Body of pancreas (tissue), 4 donors: ENCODE results near the gene PDK2. TPM values are rescaled to one million over a fixed set of nuclear protein-coding genes. Genes with fewer than 3 reads are reported as not detected.

Source experiments
- ATAC-seq: fragments of 150-250 bp; one replicate; pipeline ENCODE4 v1.9.1; 2016
- DNase-seq, 4 donors: peaks; one replicate each; pipeline ENCODE4 v3.0.0-alpha.2; 2019
- H3K27ac ChIP-seq, 4 donors: fragments of 200-600 bp; sonication (generic); 1 replicate in 3 of 4; 2 replicates in 1 of 4; pipeline versions ENCODE4 v1.5.1 to v1.6.1; 2016 to 2019; ENCODE audit warnings: mild to moderate bottlenecking in 1 of 4, mixed read lengths in 1 of 4, moderate library complexity in 1 of 4
- H3K27me3 ChIP-seq, 2 donors: fragments of 200-600 bp; sonication (generic); one replicate each; pipeline ENCODE4 v1.6.0; 2016; ENCODE audit warnings: mild to moderate bottlenecking in 1 of 2
- H3K36me3 ChIP-seq, 2 donors: fragments of 200-600 bp; sonication (generic); replicated peaks in 1 of 2; 2 replicates each; pipeline ENCODE4 v1.5.1; 2016; ENCODE audit warnings: low read depth in 2 of 2; ENCODE audit not compliant: insufficient read depth in 1 of 2
- H3K4me1 ChIP-seq: fragments of 200-600 bp; sonication (generic); one replicate; pipeline ENCODE4 v1.6.0; 2016
- H3K4me3 ChIP-seq, 2 donors: fragments of 200-600 bp; sonication (generic); 1 replicate in 1 of 2; 2 replicates in 1 of 2; pipeline ENCODE4 v1.5.1; 2016 to 2019
- H3K9me3 ChIP-seq, 3 donors: fragments of 200-600 bp; sonication (generic); 1 replicate in 2 of 3; 2 replicates in 1 of 3; pipeline ENCODE4 v1.5.1; 2016
- CTCF ChIP-seq, 7 experiments: fragments of 450-650 bp in 4 of 7; fragments of 200-600 bp in 3 of 7; sonication (generic) in 3 of 7; IDR thresholded peaks; one replicate each; pipeline ENCODE4 v1.5.1; 2016 to 2019; ENCODE audit warnings: antibody characterized with exemption in 7 of 7
- POLR2A ChIP-seq, 3 donors: fragments of 450-650 bp; IDR thresholded peaks; one replicate each; pipeline ENCODE4 v1.6.1; 2016; ENCODE audit warnings: antibody characterized with exemption in 3 of 3, mild to moderate bottlenecking in 2 of 3
- WGBS, 2 donors: methylation state at CpG; one replicate each; pipeline ENCODE4 v1.1.5; 2017; 5-methylcytosine and 5-hydroxymethylcytosine counted together
- intact Hi-C: fragments of 100-400 bp; cut with DNase I; formaldehyde crosslinking; loops from one replicate; pipeline ENCODE4 v1.15.1; 2023
- total RNA-seq, 2 donors: library from RNA; depleted of rRNA; stranded (reverse); fragments of >200 nt; gene quantifications; one replicate each; pipeline ENCODE4 v1.1.0, GENCODE V29; 2016

Gene PDK2
- total RNA-seq, 2 donors from 2014 or later = 27.0 to 119 TPM

- H3K27me3 ChIP-seq = no peaks in the 10 kb centered on the region
- peak overlapping the region in 3 of 4 donors; percentile 33 to 86 (median 79) for H3K27ac ChIP-seq
- WGBS, 2 donors = 34 to 43% methylated on average over 13 to 15 of the region's 15 CpGs
- ATAC-seq (no peak), DNase-seq (no peak)
- no peaks in the 10 kb centered on the region for H3K9me3 ChIP-seq
- no peak overlapping the region for H3K4me3 ChIP-seq
- intact Hi-C loops = no loop called here
- TF ChIP-seq CTCF (IDR thresholded peaks at IDR 0.05) (no peak), POLR2A (IDR thresholded peaks at IDR 0.05) (no peak)
- peaks cover 0 to 7% of the 10 kb centered on the region in 2 donors for H3K36me3 ChIP-seq
- peaks cover 46% of the 10 kb centered on the region for H3K4me1 ChIP-seq
These were observed 51.9 kb downstream of the PDK2 start for GRCh38 chr17:50146927-50147665.

- WGBS, 2 donors = 4 to 9% methylated on average over 5 of the region's 5 CpGs
- no peaks in the 10 kb centered on the region for H3K9me3 ChIP-seq
- intact Hi-C loops = no loop called here
- DNase-seq = peak in 3 of 4 donors; percentile 46 to 57 (median 51)
- peak overlapping the region; percentile 73 to 86 (median 82) for H3K27ac ChIP-seq
- peaks cover 53% of the 10 kb centered on the region for H3K4me1 ChIP-seq
- TF ChIP-seq CTCF (IDR thresholded peaks at IDR 0.05) (no peak), POLR2A (IDR thresholded peaks at IDR 0.05) (no peak)
- no peak overlapping the region for H3K4me3 ChIP-seq
- ATAC-seq = peak; percentile 13
- peaks cover 0 to 6% of the 10 kb centered on the region in 2 donors for H3K36me3 ChIP-seq
- H3K27me3 ChIP-seq = no peaks in the 10 kb centered on the region
These were observed 52.7 kb downstream of the PDK2 start for GRCh38 chr17:50147841-50148225.

GRCh38 chr17:50148226-50149090, 53.3 kb downstream of the PDK2 start:
- Histone ChIP-seq H3K27me3 (no peaks in the 10 kb centered on the region), H3K27ac (peak overlapping the region; percentile 73 to 86 (median 82)), H3K4me1 (peaks cover 54% of the 10 kb centered on the region), H3K36me3 (peaks cover 0 to 3% of the 10 kb centered on the region in 2 donors), H3K4me3 (peak overlapping the region; percentile 39 to 67), H3K9me3 (no peaks in the 10 kb centered on the region)
- intact Hi-C loops = no loop called here
- peak; percentile 68 to 82 (median 72) for DNase-seq
- WGBS, 2 donors = 0 to 5% methylated on average over 12 to 23 of the region's 25 CpGs
- peak in 1 of 3 donors; percentile 8 for TF ChIP-seq POLR2A (IDR thresholded peaks at IDR 0.05)
- peak in 4 of 7 experiments; percentile 14 to 46 (median 28) for TF ChIP-seq CTCF (IDR thresholded peaks at IDR 0.05)
- peak; percentile 17 for ATAC-seq

DNA sequence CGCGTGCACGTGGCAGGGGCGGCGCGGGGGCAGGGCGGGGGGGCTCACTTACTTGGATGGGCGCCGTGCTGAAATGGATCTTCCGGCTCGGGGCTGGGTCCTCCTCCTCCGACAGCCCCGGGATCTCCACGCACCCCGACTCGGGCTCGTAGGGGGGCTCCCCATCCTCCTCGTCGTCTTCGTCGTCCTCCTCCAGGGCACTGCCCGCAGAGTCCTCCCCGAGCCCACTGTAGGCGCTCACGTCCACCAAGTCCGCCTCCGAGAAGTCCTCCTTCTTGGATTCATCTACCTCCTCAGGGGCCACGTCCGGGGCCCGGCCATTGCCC, 53.9 kb downstream of the PDK2 start:
- no peak for TF ChIP-seq CTCF (IDR thresholded peaks at IDR 0.05)
- Histone ChIP-seq H3K36me3 (peaks cover 0 to 3% of the 10 kb centered on the region in 2 donors), H3K9me3 (no peaks in the 10 kb centered on the region), H3K4me1 (peaks cover 60% of the 10 kb centered on the region), H3K4me3 (peak overlapping the region; percentile 39 to 67), H3K27me3 (no peaks in the 10 kb centered on the region), H3K27ac (peak overlapping the region; percentile 73 to 86 (median 82))
- intact Hi-C loops = no loop called here
- ATAC-seq = no peak
- DNase-seq = no peak
- WGBS, 2 donors = 1% methylated on average over 30 of the region's 30 CpGs; no CpG with 5 or more reads in 1 of the 2 donors
